Keratinocyte (primary cell): ENCODE data around the gene TXK.

Experiments used
- EZH2 ChIP-seq: IDR thresholded peaks from one replicate; pipeline ENCODE4 v1.6.1; 2012; ENCODE audit warnings: inconsistent platforms, mild to moderate bottlenecking, low read length, moderate library complexity
- TF ChIP-seq, protein P1 (sequence below), 3 experiments: IDR thresholded peaks in 1 of 3; conservative IDR thresholded peaks in 1 of 3; optimal IDR thresholded peaks in 1 of 3; 2 replicates in 2 of 3; 3 replicates in 1 of 3; pipeline versions ENCODE3 to v1.5.1; 2011; ENCODE audit warnings: low read length in 3 of 3, mild to moderate bottlenecking in 3 of 3, moderate library complexity in 2 of 3, control low read depth in 1 of 3, inconsistent platforms in 1 of 3; ENCODE audit not compliant: insufficient read depth in 2 of 3; ENCODE audit errors: extremely low read depth in 1 of 3

DNA sequence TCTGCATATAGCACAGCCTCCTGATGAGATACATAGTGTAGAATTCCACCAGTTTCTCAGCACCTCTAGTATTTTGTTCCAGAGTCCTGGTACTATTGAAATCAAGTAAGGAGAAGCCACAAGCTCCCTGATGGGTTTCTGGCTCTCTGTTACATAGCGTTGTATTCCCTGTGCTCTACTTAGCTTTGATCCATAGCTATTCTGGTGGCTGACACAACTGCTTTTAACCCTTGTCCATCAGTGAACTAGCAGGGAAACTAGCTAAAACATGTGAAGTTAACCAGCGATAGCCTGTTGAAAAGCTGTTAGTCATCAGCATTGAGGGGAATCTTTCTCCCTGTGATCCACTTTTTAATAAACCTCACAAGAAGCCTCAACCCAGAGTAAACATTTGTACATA lies 90.5 kb downstream of the TXK start:
- TF ChIP-seq, protein P1, sequence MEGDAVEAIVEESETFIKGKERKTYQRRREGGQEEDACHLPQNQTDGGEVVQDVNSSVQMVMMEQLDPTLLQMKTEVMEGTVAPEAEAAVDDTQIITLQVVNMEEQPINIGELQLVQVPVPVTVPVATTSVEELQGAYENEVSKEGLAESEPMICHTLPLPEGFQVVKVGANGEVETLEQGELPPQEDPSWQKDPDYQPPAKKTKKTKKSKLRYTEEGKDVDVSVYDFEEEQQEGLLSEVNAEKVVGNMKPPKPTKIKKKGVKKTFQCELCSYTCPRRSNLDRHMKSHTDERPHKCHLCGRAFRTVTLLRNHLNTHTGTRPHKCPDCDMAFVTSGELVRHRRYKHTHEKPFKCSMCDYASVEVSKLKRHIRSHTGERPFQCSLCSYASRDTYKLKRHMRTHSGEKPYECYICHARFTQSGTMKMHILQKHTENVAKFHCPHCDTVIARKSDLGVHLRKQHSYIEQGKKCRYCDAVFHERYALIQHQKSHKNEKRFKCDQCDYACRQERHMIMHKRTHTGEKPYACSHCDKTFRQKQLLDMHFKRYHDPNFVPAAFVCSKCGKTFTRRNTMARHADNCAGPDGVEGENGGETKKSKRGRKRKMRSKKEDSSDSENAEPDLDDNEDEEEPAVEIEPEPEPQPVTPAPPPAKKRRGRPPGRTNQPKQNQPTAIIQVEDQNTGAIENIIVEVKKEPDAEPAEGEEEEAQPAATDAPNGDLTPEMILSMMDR (optimal IDR thresholded peaks at IDR 0.05 in 1 of 3, IDR thresholded peaks at IDR 0.05 in 1 of 3, conservative IDR thresholded peaks at IDR 0.05 in 1 of 3; ENCODE audit: extremely low read depth in 1 of 3, insufficient read depth in 2 of 3, low read length in 3 of 3): no peak
- TF ChIP-seq EZH2: no peak
